A673 (cell line): ENCODE data around the gene CAPN7.

Experiments
- EZH2 ChIP-seq: fragments of 200-600 bp; sonication (generic); IDR thresholded peaks from 2 replicates; pipeline ENCODE4 v1.6.1; 2017; ENCODE audit warnings: borderline replicate concordance, low read depth, mild to moderate bottlenecking, mixed read lengths, antibody characterized with exemption, low read length; ENCODE audit not compliant: poor library complexity, severe bottlenecking
- TF ChIP-seq, protein P1 (sequence below): fragments of 300-800, 200-600 bp; sonication (generic); conservative IDR thresholded peaks from 2 replicates; pipeline ENCODE4 v1.5.1; 2017; ENCODE audit warnings: low read depth, mild to moderate bottlenecking, antibody characterized with exemption, low read length, moderate library complexity, mixed read lengths

DNA sequence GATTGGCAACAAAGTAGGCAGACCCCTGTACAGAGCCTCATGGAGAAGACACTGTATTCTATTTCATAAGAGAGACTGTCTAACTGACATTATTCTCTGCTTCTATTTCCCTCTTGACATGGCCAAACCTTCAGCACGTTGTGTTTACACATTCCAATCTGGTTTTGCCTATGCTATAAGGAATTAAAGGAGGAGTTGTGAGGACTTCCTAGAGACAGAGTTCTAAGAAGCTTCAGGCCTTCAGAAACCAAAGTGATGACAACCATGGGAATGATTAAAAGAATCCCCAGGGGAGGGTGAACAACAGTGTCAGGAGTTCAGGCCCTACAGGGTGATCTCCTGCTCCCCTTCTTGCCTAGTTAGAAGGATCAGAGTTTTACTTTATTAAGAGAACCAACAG, 44.9 kb upstream of the CAPN7 start:
- TF ChIP-seq, protein P1, sequence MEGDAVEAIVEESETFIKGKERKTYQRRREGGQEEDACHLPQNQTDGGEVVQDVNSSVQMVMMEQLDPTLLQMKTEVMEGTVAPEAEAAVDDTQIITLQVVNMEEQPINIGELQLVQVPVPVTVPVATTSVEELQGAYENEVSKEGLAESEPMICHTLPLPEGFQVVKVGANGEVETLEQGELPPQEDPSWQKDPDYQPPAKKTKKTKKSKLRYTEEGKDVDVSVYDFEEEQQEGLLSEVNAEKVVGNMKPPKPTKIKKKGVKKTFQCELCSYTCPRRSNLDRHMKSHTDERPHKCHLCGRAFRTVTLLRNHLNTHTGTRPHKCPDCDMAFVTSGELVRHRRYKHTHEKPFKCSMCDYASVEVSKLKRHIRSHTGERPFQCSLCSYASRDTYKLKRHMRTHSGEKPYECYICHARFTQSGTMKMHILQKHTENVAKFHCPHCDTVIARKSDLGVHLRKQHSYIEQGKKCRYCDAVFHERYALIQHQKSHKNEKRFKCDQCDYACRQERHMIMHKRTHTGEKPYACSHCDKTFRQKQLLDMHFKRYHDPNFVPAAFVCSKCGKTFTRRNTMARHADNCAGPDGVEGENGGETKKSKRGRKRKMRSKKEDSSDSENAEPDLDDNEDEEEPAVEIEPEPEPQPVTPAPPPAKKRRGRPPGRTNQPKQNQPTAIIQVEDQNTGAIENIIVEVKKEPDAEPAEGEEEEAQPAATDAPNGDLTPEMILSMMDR = no peak
- TF ChIP-seq EZH2 = no peak
